Heart right ventricle (tissue), 16 donors: Measurements from ENCODE around the gene RNF222. TPM values are rescaled to one million over a fixed set of nuclear protein-coding genes. Genes with fewer than 3 reads are reported as not detected.

Source experiments
- ATAC-seq, 8 donors: fragments of 200-7000 bp; cut with Tn5 transposase; one replicate each; pipeline ENCODE4 v1.9.1; 2020; ENCODE audit warnings: mild to moderate bottlenecking in 8 of 8, moderate library complexity in 8 of 8, moderate number of reproducible peaks in 1 of 8
- DNase-seq, 2 donors: peaks; one replicate each; pipeline ENCODE4 v3.0.0-alpha.2; 2020
- H3K27ac ChIP-seq, 10 donors: fragments of 200-600 bp; sonication (generic) in 2 of 10; one replicate each; pipeline versions ENCODE4 v1.5.0 to v1.8.0; 2020 to 2022; ENCODE audit warnings: mild to moderate bottlenecking in 3 of 10
- H3K27me3 ChIP-seq, 7 donors: fragments of 200-600 bp; one replicate each; pipeline ENCODE4 v1.8.0; 2021 to 2022; ENCODE audit warnings: mild to moderate bottlenecking in 2 of 7
- H3K36me3 ChIP-seq, 9 donors: fragments of 200-600 bp; sonication (generic) in 1 of 9; one replicate each; pipeline versions ENCODE4 v1.5.0 to v1.8.0; 2020 to 2022; ENCODE audit warnings: mild to moderate bottlenecking in 2 of 9
- H3K4me1 ChIP-seq, 9 donors: fragments of 200-600 bp; sonication (generic) in 1 of 9; one replicate each; pipeline versions ENCODE4 v1.5.0 to v1.8.0; 2020 to 2022; ENCODE audit warnings: mild to moderate bottlenecking in 4 of 9
- H3K4me3 ChIP-seq, 10 donors: fragments of 200-600 bp; sonication (generic) in 2 of 10; one replicate each; pipeline versions ENCODE4 v1.5.0 to v1.8.0; 2020 to 2022; ENCODE audit warnings: mild to moderate bottlenecking in 7 of 10, moderate library complexity in 2 of 10
- H3K9me3 ChIP-seq, 11 donors: fragments of 200-600 bp in 10 of 11; sonication (generic) in 2 of 11; one replicate each; pipeline versions ENCODE4 v1.5.0 to v1.8.0; 2013 to 2022; ENCODE audit warnings: mild to moderate bottlenecking in 2 of 11, control low read depth in 1 of 11, moderate library complexity in 1 of 11
- CTCF ChIP-seq, 9 donors: fragments of 200-600 bp; sonication (generic) in 2 of 9; IDR thresholded peaks; one replicate each; pipeline versions ENCODE4 v1.5.0 to v1.8.0; 2021 to 2022; ENCODE audit warnings: antibody characterized with exemption in 9 of 9, mild to moderate bottlenecking in 5 of 9, moderate library complexity in 1 of 9
- WGBS, 2 donors: extraction: QIAGEN DNeasy Blood & Tissue Kit; methylation state at CpG; one replicate each; pipeline ENCODE4 v1.1.7; 2013; ENCODE audit warnings: inconsistent platforms in 1 of 2; 5-methylcytosine and 5-hydroxymethylcytosine counted together
- intact Hi-C, 10 donors: fragments of 100-400 bp; cut with DNase I; formaldehyde crosslinking; loops; one replicate each; pipeline versions ENCODE4 v1.11.1 to v1.14.2; 2022
- polyA plus RNA-seq, 2 donors: library from polyadenylated mRNA; stranded (reverse); fragments of 200-250 nt; gene quantifications; one replicate each; pipeline ENCODE4 v1.2.3, GENCODE V29; 2013
- total RNA-seq, 10 donors: library from RNA; stranded (reverse); fragmentation: NEBNext Ultra II Directional in 3 of 10; extraction: Animal tissue kit (Norgen Biotek cat#: 25700) in 3 of 10; gene quantifications; one replicate each; pipeline versions ENCODE4 v1.2.1 to v1.2.4, GENCODE V29; 2021 to 2023
- donor health status: Arrhythmogenic right ventricular cardiomyopathy.
- donor health status: ischemic (EF 13 %, LVEDD 7.1; RV severe dilation, severe dysfunction).
- donor health status: healthy with polysubstance abuse.
- donor health status: DM: no; HTN: yes; CAD: no.
- donor health status: DM: no; HTN: no; CAD: no.
- donor health status: ischemic (EF 25% LVEDD 6.9; RV normal size, moderate dysfunction).
- donor health status: ischemic (EF 25% LVEDD 5.7; RV mildly dilated, moderate dysfunction).
- donor health status: healthy.
- donor health status: DM: yes; HTN: yes; CAD: no.
- donor health status: Ischemic cardiomyopathy.
- donor health status: ischemic (EF 35%, LVEDD 5.7; RV mildly dilated, moderate dysfunction).
- donor health status: nonischemic (EF 11% LVEDD 7.7; RV severe dilation, severe dysfunction).
- donor health status: DM: yes; HTN: yes; CAD: no.
- donor health status: PGD.
- donor health status: ischemic (EF 29% LVEDD 5.4; RV normal size, mild dysfunction).
- donor health status: nonischemic (EF 23%, LVEDD 6.1; RV moderate dilation, normal function).

Gene RNF222
- total and polyA plus RNA-seq, 12 donors, result not detected

DNA sequence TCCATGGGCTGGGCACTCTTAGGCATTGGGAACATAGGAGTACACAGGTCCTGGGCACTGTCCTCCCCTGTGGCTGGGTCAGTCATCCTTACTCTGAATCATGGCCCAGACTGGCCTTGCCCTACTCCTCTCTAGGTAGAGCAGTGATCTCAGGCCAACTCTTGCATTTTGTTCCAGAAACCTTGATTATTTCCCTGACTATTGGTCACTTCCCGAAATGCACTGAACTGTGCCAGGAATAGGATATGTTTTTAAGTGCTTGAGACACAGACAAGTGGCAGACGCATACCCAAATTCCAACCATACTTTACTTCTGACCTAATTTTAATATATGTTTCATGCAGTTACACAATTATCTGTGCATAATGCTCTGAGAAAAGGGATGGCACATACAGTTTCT lies 31.4 kb downstream of the RNF222 start:
- DNase-seq, result no peak
- ATAC-seq, result peak in 7 of 8 donors; percentile 44 to 83 (median 62)
- Histone ChIP-seq H3K27me3 (no peaks in the 10 kb centered on the region), H3K4me1 (peaks cover 7 to 66% (median 47%) of the 10 kb centered on the region in 9 donors), H3K27ac (peak overlapping the region; percentile 29 to 88 (median 70)), H3K36me3 (peaks cover 0 to 50% (median 14%) of the 10 kb centered on the region in 9 donors), H3K4me3 (no peak overlapping the region), H3K9me3 (no peaks in the 10 kb centered on the region)
- intact Hi-C loops, result loop anchor here in 5 of 10 donors (5.0 to 10.0 kb wide), 3 partner anchors 39 to 54 kb away; partner anchors contain the start of gene ARHGEF15 (in 3 of the 5)
- TF ChIP-seq CTCF (IDR thresholded peaks at IDR 0.05), result no peak
- 26 to 34% methylated on average over 2 of the region's 2 CpGs for WGBS, 2 donors

DNA sequence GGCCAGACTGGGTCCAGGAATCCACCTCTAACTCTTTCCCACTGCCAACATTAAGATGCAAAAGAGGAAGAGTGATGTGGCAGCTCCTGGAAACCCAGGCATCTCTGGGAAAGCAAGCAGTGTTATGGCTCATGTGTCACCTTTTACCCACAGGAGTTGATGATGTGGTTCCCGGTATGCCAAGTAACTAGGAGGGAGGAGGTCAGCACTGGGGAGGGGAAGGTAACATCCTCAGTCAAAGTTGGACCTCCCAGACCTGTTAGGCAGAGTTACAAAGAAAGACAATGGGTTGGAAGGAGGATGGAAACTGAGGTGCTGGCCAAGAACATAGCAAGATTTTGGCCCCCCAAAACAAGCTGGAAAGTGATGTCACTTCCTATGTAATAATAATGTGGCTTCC lies 32.5 kb downstream of the RNF222 start:
- no peak overlapping the region for H3K4me3 ChIP-seq
- WGBS, 2 donors, result 41 to 43% methylated on average over 1 of the region's 1 CpG
- ATAC-seq, result peak; percentile 32 to 80 (median 70)
- no peaks in the 10 kb centered on the region for H3K27me3 ChIP-seq
- no peaks in the 10 kb centered on the region for H3K9me3 ChIP-seq
- H3K36me3 ChIP-seq, result peaks cover 0 to 39% (median 14%) of the 10 kb centered on the region in 9 donors
- peaks cover 7 to 68% (median 54%) of the 10 kb centered on the region in 9 donors for H3K4me1 ChIP-seq
- DNase-seq, result no peak
- peak overlapping the region in 9 of 10 donors; percentile 6 to 88 (median 74) for H3K27ac ChIP-seq
- intact Hi-C loops, result loop anchor here in 5 of 10 donors (5.0 to 10.0 kb wide), 3 partner anchors 38 to 53 kb away; partner anchors contain the start of gene ARHGEF15 (in 3 of the 5)
- no peak for TF ChIP-seq CTCF (IDR thresholded peaks at IDR 0.05)

GRCh38 chr17:8362651-8363332 lies 34.8 kb downstream of the RNF222 start:
- intact Hi-C loops, result loop anchor here in 3 of 10 donors (5.0 to 10.0 kb wide), 2 partner anchors 35 to 48 kb away; partner anchors contain the start of gene ARHGEF15 (in 2 of the 3)
- DNase-seq, result no peak
- Histone ChIP-seq H3K4me3 (no peak overlapping the region), H3K9me3 (no peaks in the 10 kb centered on the region), H3K36me3 (peaks cover 0 to 16% (median 0%) of the 10 kb centered on the region in 9 donors), H3K27me3 (no peaks in the 10 kb centered on the region), H3K27ac (peak overlapping the region in 7 of 10 donors; percentile 36 to 91 (median 75)), H3K4me1 (peaks cover 7 to 75% (median 66%) of the 10 kb centered on the region in 9 donors)
- no peak for TF ChIP-seq CTCF (IDR thresholded peaks at IDR 0.05)
- ATAC-seq, result no peak
- 85 to 87% methylated on average over 4 of the region's 4 CpGs for WGBS, 2 donors

GRCh38 chr17:8360751-8361150 lies 36.9 kb downstream of the RNF222 start:
- WGBS, 2 donors, result 44 to 53% methylated on average over 3 of the region's 3 CpGs
- no peak for TF ChIP-seq CTCF (IDR thresholded peaks at IDR 0.05)
- DNase-seq, result no peak
- H3K4me3 ChIP-seq, result peak overlapping the region in 2 of 10 donors; percentile 0 to 3
- H3K36me3 ChIP-seq, result peaks cover 0 to 16% (median 0%) of the 10 kb centered on the region in 9 donors
- H3K9me3 ChIP-seq, result no peaks in the 10 kb centered on the region
- peak overlapping the region in 9 of 10 donors; percentile 38 to 91 (median 75) for H3K27ac ChIP-seq
- H3K4me1 ChIP-seq, result peaks cover 0 to 61% (median 52%) of the 10 kb centered on the region in 9 donors
- ATAC-seq, result peak in 2 of 8 donors; percentile 6 to 15
- intact Hi-C loops, result loop anchor here in 4 of 10 donors (2.0 to 10.0 kb wide), 3 partner anchors 33 to 50 kb away; partner anchors contain the start of gene ARHGEF15 (in 3 of the 4)
- no peaks in the 10 kb centered on the region for H3K27me3 ChIP-seq
